GM23248 (cell line): ENCODE measurements around the gene GNE.

ENCODE experiments used
- EZH2 ChIP-seq: fragments of 200-600 bp; sonication (generic); IDR thresholded peaks from 2 replicates; pipeline ENCODE4 v1.6.1; 2018; ENCODE audit warnings: antibody characterized with exemption, mild to moderate bottlenecking; ENCODE audit not compliant: insufficient read depth, poor library complexity, severe bottlenecking
- EZH2phosphoT487 ChIP-seq: fragments of 200-600 bp; sonication (generic); IDR thresholded peaks from 2 replicates; pipeline ENCODE4 v1.6.1; 2018; ENCODE audit warnings: antibody characterized with exemption, moderate library complexity, mild to moderate bottlenecking, low read depth; ENCODE audit not compliant: insufficient read depth

- TF ChIP-seq EZH2: no peak
- no peak for TF ChIP-seq EZH2phosphoT487
These were observed 47.5 kb downstream of the GNE start for GRCh38 chr9:36210722-36211121.
